HG02798 (cell line): ENCODE data around the gene TSPO.

Experiments
- ATAC-seq: cut with Tn5 transposase; IDR thresholded peaks from one replicate; pipeline ENCODE4 v1.9.1; 2021; ENCODE audit warnings: mild to moderate bottlenecking; ENCODE audit not compliant: unreplicated experiment, poor library complexity

The TSPO gene

DNA sequence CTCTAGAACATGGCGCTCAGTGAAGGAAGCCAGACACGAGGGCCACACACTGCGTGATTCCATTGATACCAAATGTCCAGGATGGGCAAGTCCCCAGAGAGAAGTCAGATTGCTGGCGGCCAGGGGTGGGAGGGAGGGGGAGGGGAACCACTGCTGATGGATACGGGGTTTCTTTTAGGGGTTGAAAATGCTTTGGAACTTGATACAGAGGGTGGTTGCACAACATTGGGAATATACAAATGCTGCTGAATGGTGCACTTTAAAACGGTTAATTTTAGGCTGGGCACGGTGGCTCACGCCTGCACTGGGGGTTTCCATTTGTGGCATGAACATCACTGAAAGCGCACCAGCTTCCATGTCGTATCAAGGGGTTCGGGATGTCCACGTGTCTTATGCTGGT is 5.1 kb downstream of the TSPO start:
- no peak for ATAC-seq

DNA sequence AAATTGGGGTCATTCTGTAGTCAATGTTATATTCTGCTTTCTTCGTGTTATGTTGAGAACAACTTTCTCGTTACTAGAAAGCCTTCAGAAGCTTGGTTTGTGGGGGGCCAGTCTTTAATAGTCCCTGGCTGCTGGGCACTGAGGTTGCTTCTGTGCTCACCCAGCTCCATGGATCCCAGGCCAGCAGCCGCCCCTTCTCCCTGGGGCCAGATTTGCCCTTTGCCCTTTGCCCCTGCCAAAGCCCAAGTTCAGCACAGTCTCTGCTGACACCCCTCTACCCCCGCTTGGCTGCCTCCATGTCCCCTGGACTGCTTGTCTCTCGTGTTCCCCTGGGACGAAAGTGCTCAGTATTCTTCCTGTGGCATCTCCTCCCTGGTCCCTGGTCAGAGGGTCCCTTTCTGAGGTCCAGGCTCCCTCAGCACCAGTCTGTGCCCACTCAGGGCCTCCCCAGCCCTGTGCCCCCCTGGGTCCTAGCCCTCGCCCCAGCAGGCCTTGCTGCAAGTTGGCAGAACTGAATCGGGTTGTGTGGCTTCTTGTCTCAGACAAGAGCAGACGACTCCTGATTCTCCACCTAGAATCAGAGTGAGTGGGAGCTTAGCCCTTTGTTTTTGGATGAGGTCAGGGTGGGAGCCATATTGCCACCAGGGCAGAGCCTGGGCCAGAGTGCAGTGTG is 6.7 kb downstream of the TSPO start:
- no peak for ATAC-seq

DNA sequence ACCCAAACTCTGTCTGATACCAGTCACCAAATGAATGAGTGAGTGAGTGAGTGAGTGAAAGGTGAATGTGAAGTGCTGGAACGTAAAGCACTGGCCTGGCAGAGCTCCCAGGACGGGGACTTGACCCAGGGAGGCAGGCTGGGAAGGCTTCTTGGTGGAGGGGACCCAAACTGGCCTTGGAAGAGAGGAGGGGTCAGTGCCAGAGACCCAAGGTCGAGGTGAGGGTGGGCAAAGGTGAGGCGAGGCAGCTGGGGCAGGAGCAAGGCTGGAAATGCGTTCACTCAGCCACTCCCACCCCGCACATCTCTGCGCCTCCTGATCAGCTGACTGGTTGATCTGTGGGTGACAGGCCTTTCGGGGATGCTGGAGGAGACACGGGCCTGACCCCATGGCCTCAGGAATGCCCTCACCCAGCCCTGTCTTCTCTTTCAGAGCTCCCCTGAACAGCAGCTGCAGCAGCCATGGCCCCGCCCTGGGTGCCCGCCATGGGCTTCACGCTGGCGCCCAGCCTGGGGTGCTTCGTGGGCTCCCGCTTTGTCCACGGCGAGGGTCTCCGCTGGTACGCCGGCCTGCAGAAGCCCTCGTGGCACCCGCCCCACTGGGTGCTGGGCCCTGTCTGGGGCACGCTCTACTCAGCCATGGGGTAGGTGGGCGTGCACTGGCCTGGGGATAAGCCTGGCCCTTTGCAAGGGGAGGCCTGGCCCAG is 7.6 kb downstream of the TSPO start:
- ATAC-seq: no peak

DNA sequence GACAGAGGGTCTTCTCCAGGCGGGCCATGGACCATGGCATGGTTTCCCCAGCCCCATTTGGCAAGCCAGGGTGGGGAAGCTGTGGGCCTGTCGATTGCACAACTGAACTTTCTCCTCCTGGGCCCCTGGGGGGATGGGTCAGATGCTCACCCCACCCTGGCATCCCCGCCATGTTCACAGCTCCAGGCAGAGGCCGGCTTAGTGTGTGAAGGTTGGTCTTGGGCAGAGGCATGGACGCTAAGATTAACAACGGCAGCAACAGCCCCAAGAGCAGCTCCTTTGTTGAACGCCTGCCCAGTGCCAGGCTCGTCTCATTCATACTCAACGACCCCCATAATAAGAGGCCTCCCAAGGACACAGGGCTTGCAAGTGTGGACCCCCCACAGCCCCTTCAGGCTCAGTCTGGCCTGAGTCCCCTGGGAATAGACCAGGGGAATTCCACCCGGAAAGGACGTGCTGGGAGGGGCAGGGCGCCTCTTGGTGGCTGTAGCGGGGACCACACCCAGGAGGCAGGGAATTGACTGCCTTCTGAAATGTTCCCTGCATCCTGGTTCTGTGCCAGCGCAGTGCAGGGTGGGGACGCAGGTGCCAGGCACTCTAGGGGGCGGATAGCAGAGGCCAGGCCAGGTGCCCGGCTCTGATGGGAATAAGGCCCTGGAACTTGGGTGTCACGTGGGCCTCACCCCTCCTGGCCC is 8.3 kb downstream of the TSPO start:
- no peak for ATAC-seq

DNA sequence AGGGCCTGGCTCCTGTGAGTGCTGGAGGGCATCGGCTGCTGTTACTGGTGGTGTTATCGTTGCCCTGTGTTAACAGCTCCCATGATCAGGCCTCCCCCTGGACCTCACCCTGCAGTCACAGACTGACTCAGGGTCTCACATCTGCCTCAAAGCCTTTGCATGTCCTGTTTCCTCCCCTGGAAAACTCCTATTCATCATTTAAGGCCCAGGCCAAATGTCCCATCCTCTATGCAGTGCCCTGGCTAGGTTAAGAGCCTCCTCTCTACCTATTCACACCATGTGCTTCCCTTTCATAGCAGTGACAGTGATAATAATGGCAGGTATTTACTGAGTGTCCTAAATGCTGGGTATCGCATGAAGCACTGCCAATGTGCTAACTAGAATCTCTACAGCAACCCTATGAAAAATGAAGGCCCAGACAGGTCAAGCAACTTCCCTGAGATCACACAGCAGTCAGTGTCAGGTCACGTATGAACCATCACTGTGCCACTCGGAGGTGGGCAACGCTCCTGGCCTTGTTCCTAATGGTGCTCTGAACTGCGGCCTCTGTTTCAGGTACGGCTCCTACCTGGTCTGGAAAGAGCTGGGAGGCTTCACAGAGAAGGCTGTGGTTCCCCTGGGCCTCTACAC is 9.3 kb downstream of the TSPO start:
- no peak for ATAC-seq

DNA sequence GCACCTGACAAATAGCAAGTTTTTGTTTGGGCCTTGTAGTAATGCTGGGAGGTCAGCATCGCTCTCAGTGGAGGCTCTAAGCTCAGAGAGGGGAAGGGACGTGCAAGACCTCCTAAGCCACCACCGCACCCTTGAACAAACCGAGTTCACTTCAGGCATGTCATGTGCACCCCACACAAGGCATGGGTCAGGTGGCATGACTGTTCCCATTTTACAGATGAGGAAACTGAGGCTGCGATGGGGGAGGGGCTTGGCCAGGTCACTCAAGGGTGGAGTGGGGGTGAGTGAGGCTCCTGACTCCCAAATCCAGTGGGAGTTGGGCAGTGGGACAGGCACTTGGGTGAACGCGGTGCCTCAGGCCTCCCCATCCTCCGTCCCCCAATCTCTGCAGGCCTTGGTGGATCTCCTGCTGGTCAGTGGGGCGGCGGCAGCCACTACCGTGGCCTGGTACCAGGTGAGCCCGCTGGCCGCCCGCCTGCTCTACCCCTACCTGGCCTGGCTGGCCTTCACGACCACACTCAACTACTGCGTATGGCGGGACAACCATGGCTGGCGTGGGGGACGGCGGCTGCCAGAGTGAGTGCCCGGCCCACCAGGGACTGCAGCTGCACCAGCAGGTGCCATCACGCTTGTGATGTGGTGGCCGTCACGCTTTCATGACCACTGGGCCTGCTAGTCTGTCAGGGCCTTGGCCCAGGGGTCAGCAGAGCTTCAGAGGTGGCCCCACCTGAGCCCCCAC is 11.2 kb downstream of the TSPO start:
- no peak for ATAC-seq

DNA sequence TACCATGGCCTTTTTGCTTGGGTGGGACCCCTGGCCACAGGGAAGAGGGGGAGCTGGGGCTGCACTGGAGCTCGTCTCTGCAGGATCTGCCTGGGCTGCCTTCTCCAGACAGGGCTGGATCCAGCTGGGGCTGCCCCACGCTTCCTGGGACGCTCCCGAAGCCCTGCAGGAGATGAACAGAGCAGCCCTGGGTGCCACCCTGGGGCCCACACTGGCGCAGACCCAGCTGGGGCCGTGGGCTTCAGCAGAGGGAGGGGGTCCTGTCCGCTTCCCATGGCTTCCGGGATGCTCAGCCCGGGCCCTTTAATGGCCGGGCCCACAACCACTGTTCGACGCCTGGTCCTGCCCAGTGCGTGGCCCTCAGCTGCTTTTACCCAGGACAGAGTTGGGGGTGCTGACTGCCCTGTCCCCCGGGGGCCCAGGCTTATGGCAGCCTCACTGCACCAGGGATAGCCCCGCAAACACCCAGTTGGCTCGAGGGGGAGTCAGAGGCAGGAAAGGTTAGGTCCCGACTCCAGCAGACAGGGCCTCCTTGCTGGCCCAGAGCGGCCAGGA is 12.0 kb downstream of the TSPO start:
- no peak for ATAC-seq

DNA sequence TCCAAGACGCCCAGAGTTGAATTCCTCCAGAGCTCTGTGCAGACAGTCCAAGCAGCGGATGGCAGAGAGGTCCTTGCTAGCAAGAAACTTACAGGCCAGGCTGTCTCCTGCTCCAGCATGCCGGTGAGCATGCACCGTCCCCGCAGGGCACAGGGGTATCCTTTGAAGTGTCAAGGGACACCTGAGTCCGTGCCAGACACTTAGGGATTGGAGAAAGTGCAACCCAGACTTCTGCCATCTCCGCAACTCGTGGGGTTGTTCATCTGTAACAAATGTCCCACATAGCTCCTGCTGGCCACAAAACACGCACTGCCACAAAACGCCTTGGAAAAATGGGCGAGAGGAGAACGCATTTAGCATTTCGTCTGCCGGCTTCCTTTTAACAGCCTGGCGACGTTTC is 13.3 kb downstream of the TSPO start:
- no peak for ATAC-seq

DNA sequence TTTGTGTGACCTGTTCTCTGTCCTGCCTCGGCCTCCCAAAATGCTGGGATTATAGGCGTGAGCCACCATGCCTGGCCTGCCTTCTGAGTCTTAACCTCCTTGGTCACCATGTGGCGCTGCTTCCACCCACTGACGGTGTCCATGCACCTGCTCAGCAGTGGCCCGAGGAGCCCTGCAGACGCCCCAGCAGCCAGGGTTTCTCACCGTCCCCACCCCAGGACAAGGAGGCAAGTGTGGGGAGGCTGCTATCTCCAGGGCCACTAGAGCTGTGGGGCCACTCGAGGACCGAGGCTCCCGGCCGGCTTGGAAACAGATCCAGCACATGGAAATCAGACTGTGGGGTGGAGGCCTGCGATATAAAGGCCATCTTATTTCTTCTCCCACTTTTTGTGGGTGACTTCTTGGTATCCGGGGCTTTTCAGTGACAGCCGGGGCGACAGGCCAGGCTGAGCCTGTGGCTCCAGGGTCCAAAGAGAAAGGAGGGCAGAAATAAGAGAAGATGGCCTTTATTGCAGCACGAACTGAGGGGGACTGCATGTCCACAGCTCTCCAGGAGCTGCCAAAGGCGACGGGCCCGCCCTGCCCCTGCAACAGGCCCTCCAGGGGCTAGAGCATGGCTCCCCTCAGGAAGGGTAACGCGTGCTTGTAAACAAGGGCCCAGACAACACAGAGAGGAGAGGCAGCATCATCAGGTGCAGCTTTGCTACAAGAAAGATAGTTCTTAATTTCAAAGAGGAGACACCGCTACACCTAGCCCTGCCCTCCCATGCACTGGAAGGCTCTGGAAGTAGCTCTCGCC is 15.0 kb downstream of the TSPO start:
- ATAC-seq: no peak

DNA sequence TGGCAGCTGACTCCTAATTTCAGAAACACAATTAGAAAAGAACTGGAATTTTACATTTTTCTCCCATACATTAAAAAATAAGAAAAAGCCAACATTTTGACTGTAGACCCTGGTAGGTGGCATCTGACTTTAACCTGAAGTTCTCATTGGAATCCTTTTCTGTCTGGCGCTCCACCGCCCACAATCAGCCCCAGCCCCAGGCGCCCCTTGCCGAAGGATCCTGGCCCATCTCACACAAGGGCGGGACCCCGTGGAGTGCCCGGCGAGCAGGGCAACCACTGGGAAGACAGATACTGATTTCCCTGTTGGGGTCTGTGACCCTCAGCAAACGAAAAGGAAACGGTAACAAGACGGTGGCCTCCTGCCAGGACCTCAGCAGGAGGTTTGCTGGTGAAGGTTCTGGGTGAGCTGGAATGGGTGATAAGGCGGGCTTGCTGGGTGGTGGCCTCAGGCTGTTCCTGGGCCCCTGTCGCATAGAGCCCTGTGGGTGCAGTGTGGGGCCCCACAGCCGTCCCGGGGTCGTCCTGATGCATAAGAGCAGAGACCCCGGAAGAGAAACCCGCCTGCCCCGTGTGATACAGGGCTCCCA is 15.7 kb downstream of the TSPO start:
- ATAC-seq: no peak

DNA sequence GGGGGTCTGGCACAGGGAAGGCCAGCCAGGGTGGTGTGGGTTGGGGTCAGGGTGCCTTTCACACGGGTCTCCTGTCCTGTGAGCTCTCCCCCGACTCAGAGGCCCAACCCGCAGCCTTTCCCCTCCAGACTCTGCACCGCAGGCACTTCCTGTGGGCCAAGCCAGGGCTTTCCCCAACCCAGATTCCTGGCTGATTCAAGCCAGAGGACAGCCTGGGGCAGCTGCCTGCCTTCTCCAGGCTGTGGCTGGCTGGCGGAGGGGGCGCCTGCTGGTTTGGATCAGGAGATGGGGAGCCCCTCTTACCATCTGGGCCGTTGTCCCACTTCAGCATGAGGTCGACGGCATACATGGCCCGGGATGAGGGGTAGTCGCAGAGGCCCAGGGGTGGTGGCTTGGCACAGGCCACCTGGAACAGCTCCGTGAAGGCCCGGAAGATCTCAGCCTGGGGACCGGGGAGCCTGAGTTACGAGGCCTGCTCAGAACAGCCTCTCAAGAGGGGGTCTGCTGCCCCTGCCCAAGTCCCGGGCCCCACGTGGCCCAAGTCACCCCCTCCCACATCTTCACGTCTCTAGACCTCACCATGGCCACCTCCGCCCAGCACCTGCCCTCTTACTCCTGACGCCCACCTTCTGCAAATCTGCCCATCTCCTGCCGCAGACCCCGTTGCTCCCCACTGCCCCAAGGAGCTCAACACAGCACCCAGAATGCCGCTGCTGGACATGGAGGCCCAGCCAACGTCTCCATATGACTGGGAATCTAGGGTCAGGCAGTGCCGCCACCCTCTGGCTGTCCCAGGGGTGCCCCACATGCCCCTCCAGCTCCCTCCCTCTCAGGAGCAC is 17.3 kb downstream of the TSPO start:
- ATAC-seq: no peak

DNA sequence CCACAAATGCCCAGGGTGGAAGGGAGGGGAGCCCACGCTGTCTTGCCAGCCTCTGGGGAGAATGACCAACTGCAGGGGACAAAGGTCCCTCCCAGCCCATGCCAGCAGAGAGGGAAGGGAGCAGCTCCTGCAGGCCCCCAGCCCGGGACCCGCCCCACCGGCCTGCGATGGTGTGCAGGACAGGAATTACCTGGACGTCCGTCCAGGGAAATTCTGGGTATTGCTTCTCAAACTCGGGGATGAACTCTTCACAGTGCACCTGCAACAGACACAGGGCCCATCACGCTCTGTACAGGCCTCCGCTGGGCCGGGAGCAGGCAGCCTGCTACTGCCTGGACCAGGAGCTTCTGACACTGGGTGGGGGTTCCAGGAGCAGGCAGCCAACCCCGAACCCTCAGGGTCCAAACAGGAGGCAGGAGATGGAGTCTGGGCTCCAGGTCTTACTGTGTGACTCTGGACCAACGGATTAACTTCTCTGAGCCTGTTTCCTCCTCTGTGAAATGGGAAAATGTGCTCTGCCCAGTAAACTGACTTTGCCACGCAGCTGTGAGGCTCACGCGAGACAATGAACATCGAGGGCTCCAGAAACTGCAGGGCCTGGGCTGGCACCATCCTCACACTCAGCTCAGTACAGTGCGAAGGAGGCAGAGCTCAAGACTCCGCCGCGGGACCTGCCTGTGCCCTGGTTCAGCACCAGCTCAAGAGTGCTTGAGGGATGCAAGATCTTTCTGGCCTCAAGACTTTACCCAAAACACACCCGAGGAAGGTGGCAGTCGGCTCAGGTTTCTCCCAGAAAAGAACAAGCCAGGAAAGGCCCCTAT is 18.2 kb downstream of the TSPO start:
- ATAC-seq: no peak

DNA sequence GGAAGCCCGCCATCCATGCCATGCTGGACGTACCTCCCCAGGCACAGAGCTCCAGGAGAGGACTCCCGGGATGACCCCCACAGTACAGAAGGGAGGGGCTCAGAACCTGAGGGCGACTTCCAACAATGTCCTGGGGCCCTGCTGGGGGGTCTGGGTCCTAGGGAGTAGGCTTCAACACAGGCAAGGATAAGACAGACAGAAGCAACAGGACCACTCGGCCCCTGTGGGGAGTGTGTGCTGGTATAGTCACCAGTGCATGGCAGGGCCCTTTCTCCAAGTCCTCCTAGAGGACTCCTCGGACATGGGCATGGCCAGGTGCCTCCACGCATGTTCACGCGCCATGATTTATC is 18.7 kb downstream of the TSPO start:
- ATAC-seq: no peak

DNA sequence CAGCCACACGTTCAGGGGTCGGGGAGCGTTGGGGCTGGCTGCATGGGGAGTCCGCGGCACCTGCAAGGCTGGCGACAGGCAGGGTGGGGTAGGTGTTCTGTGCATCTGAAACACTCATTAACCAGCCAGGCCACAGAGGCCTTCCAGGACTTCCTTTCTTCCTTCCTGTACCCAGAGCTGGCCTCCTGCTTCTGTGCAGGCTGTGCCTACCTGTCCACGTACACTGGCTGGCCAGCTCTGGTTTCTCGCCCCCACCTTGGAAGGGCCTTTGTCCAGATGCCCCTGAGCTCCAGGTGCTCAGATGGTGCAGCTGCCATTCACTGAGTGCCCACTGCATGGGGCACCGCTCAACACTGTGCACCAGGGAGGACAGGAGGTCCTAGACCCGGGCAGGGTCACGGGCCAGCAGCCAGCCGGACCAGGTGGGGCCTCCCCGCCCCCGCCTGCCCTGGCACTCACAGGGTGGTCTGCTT is 19.7 kb downstream of the TSPO start:
- ATAC-seq: no peak

DNA sequence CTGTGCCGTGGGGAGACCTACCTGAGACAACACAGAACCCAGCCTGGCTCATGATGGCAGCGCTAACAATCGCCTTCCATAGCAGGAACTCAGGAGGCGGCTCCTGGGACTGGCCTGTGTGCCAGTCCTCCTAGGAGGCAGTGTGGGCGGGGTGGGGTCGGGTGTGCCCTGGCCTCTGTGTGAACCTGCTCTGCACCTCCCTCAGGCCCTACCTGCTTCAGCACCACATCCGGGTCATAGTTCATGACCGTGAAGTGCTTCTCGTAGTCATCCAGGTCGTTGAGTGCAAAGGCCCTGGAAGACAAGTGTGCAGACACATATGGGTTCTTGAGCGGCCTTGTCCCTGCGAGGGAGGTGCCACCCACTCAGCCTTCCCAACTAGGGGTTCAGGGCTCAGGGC is 20.2 kb downstream of the TSPO start:
- ATAC-seq: no peak

DNA sequence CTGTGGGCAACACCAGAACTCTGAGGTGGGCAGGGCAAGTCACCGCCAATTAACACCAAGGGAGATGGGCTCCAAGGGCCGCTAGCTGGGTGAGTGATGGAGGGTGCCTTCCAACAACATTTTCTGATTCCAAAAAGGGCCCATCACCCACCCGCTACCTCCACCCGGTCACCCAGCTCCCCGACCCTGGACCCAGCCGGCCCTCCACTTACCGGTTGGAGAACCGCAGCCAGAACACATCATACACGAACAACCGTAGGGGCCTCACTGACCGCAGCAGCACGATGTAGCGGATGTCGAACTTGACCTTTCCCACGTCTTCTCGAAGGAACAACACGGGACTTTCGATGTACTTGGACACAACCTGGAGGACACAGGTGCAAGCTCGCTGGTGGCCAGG is 20.8 kb downstream of the TSPO start:
- no peak for ATAC-seq

DNA sequence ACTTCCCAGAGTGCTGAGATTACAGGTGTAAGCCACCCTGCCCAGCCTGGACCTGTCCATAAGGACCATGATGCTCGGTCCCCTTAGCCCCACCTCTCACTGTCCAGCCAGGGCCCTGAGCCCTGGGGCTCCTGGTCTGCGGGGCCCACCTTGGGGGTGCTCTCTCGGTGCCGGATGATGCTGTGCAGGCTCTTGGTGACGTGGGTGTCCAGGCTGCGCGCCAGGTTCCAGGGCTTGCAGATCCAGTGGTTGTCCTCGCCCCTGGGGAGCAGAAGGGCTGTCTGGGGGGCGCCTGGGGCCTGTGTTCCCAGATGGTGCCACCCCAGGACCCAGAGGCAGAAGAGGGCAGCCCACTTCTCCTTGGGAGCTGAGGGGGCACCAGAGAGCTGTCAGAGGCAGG is 22.2 kb downstream of the TSPO start:
- no peak for ATAC-seq
